Endodermal cell (in vitro differentiated cells): Measurements from ENCODE around the gene CLSTN2. TPM values are rescaled to one million over a fixed set of nuclear protein-coding genes. Genes with fewer than 3 reads are reported as not detected.

ENCODE experiments used
- DNase-seq: peaks from one replicate; pipeline ENCODE4 v3.0.0-alpha.2; 2017
- H3K27ac ChIP-seq: 2 replicates; pipeline ENCODE4 v1.5.1; 2013; ENCODE audit warnings: mild to moderate bottlenecking, low read depth, low read length, moderate library complexity
- H3K27me3 ChIP-seq: 2 replicates; pipeline ENCODE4 v1.6.1; 2013; ENCODE audit warnings: mild to moderate bottlenecking, low read length, moderate library complexity; ENCODE audit not compliant: insufficient read depth, control insufficient read depth, poor library complexity, severe bottlenecking
- H3K36me3 ChIP-seq: 2 replicates; pipeline ENCODE4 v1.7.0; 2013; ENCODE audit warnings: mild to moderate bottlenecking, low read length, moderate library complexity; ENCODE audit not compliant: control insufficient read depth, insufficient read depth
- H3K4me1 ChIP-seq: one replicate; pipeline ENCODE4 v1.7.0; 2013; ENCODE audit warnings: low read length; ENCODE audit not compliant: control insufficient read depth, insufficient read depth
- H3K4me3 ChIP-seq: 2 replicates; pipeline ENCODE4 v1.5.1; 2013; ENCODE audit warnings: mild to moderate bottlenecking, low read length, moderate library complexity
- H3K9ac ChIP-seq: 2 replicates; pipeline ENCODE4 v1.6.1; 2013; ENCODE audit warnings: mild to moderate bottlenecking, low read length, moderate library complexity; ENCODE audit not compliant: poor library complexity, severe bottlenecking; ENCODE audit errors: extremely low read depth
- H3K9me3 ChIP-seq: 2 replicates; pipeline ENCODE4 v1.6.1; 2013; ENCODE audit warnings: mild to moderate bottlenecking, low read length, moderate library complexity; ENCODE audit not compliant: control insufficient read depth
- H3K27ac Mint-ChIP-seq: 2 replicates; pipeline ENCODE4 v1.8.0; 2020; ENCODE audit warnings: mixed read lengths
- H3K27me3 Mint-ChIP-seq: 2 replicates; pipeline ENCODE4 v1.8.0; 2021; ENCODE audit warnings: mild to moderate bottlenecking, mixed read lengths; ENCODE audit not compliant: insufficient read depth
- H3K36me3 Mint-ChIP-seq: 2 replicates; pipeline ENCODE4 v1.8.0; 2020; ENCODE audit warnings: low read depth, mixed read lengths
- H3K4me1 Mint-ChIP-seq: 2 replicates; pipeline ENCODE4 v1.8.0; 2020; ENCODE audit warnings: mixed read lengths
- H3K4me3 Mint-ChIP-seq: 2 replicates; pipeline ENCODE4 v1.8.0; 2020; ENCODE audit warnings: mild to moderate bottlenecking, moderate library complexity, mixed read lengths
- H3K9me3 Mint-ChIP-seq: 2 replicates; pipeline ENCODE4 v1.8.0; 2020; ENCODE audit warnings: mild to moderate bottlenecking, mixed read lengths
- WGBS, 2 experiments: methylation state at CpG; one replicate each; pipeline versions ENCODE4 v1.1.5 to v1.1.7; 2013; ENCODE audit warnings: missing lambda C conversion rate in 2 of 2, mixed read lengths in 1 of 2; ENCODE audit not compliant: insufficient coverage in 1 of 2, insufficient read length in 1 of 2; 5-methylcytosine and 5-hydroxymethylcytosine counted together
- total RNA-seq, 2 donors: library from RNA; stranded (reverse); fragmentation: NEBNext Ultra II Directional in 1 of 2; extraction: Animal tissue kit (Norgen Biotek cat#: 25700) in 1 of 2; gene quantifications; 2 replicates in 1 of 2; 3 replicates in 1 of 2; pipeline ENCODE4 v1.2.1, GENCODE V29; 2021
- TF ChIP-seq, protein P1 (sequence below): fragments of 200-600 bp; sonication (generic); conservative IDR thresholded peaks from 2 replicates; pipeline ENCODE4 v1.5.0; 2021; ENCODE audit warnings: antibody characterized with exemption, mild to moderate bottlenecking

CLSTN2 gene
- total RNA-seq, 2 donors from 2014 or later, result 0.13 to 0.42 TPM

DNA sequence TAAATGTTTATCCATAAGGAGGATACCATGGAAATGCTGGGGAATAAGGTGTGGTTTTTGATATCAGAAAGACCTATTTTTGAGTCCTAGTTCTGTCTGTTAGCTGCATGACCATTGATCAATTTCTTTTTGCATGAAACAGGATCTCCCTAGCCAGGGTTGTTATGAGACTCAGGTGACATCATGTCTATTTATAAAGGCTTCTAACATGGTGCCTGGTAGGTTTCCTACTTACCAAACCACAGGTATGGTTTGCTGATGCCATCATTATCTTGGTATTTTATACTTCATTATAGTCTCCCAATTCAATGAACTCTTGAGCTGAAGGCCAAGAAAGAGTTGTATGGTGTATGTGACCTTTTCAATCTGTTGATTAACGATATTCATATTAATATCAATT, 144.0 kb downstream of the CLSTN2 start:
- peaks cover 46% of the 10 kb centered on the region for H3K27me3 ChIP-seq
- DNase-seq, result no peak
- WGBS, 2 experiments, result 83% methylated on average over 1 of the region's 1 CpG; no CpG with 5 or more reads in 1 of the 2 experiments
- H3K36me3 Mint-ChIP-seq, result no peaks in the 10 kb centered on the region
- no peaks in the 10 kb centered on the region for H3K36me3 ChIP-seq
- H3K4me3 Mint-ChIP-seq, result no peak overlapping the region
- H3K4me1 ChIP-seq, result no peaks in the 10 kb centered on the region
- no peaks in the 10 kb centered on the region for H3K9me3 ChIP-seq
- H3K4me1 Mint-ChIP-seq, result peaks cover 8% of the 10 kb centered on the region
- no peak overlapping the region for H3K27ac ChIP-seq
- peaks cover 68% of the 10 kb centered on the region for H3K27me3 Mint-ChIP-seq
- TF ChIP-seq, protein P1, sequence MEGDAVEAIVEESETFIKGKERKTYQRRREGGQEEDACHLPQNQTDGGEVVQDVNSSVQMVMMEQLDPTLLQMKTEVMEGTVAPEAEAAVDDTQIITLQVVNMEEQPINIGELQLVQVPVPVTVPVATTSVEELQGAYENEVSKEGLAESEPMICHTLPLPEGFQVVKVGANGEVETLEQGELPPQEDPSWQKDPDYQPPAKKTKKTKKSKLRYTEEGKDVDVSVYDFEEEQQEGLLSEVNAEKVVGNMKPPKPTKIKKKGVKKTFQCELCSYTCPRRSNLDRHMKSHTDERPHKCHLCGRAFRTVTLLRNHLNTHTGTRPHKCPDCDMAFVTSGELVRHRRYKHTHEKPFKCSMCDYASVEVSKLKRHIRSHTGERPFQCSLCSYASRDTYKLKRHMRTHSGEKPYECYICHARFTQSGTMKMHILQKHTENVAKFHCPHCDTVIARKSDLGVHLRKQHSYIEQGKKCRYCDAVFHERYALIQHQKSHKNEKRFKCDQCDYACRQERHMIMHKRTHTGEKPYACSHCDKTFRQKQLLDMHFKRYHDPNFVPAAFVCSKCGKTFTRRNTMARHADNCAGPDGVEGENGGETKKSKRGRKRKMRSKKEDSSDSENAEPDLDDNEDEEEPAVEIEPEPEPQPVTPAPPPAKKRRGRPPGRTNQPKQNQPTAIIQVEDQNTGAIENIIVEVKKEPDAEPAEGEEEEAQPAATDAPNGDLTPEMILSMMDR, result no peak
- no peak overlapping the region for H3K4me3 ChIP-seq
- H3K9ac ChIP-seq, result no peak overlapping the region
- H3K27ac Mint-ChIP-seq, result no peak overlapping the region
- H3K9me3 Mint-ChIP-seq, result no peaks in the 10 kb centered on the region

DNA sequence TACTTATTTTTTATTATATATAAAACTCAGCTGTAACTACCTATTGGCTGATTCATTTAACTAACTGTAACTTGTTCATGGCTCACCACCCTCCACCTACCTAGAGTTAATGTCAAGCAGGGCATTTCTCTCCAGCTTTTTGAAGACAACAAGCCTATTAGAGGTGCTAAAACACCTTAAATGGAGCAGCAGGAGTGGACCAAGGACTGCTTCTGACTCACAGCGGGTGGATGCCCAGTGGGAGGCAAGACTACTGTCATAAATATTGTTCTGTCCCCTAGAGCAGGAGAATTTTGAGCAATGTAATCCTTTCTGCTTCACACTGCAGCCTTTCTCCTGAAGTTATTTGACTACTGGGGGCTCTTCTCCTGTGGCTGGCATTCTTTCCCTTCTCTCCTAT, 146.9 kb downstream of the CLSTN2 start:
- H3K4me3 Mint-ChIP-seq, result no peak overlapping the region
- peak; percentile 63 for DNase-seq

DNA sequence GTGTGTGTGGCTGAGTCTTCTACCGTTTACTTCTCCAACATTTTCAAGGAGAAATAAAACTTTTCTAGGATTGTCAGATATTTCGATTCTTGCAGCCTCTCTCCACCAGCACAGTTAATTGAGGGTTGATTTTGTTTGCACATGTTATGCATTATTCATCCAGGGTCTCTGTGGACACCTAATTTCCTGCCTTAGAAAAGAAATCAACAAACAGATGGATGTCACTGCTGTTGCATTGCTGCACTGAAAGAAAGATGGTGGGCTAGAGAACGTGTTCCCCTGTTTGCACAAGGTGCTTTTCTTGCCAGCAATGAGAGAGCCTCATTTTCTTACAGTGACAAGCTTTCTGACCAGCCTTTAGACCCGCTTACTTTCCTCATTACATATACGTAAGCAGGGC, 150.0 kb downstream of the CLSTN2 start:
- TF ChIP-seq, protein P1, result no peak
- no peak for DNase-seq
- 87 to 91% methylated on average over 4 to 5 of the region's 5 CpGs for WGBS, 2 experiments
- Mint-ChIP-seq H3K4me1 (peaks cover 8% of the 10 kb centered on the region), H3K27ac (no peak overlapping the region), H3K4me3 (no peak overlapping the region), H3K27me3 (peaks cover 43% of the 10 kb centered on the region), H3K9me3 (peaks cover 26% of the 10 kb centered on the region), H3K36me3 (no peaks in the 10 kb centered on the region)
- Histone ChIP-seq H3K36me3 (no peaks in the 10 kb centered on the region), H3K9ac (no peak overlapping the region), H3K27ac (no peak overlapping the region), H3K9me3 (peaks cover 19% of the 10 kb centered on the region), H3K4me1 (no peaks in the 10 kb centered on the region), H3K27me3 (peaks cover 8% of the 10 kb centered on the region), H3K4me3 (no peak overlapping the region)

More for the DNA sequence above, 146.9 kb downstream of the CLSTN2 start:
- no peak overlapping the region for H3K4me3 ChIP-seq
- H3K27ac ChIP-seq, result no peak overlapping the region
- Mint-ChIP-seq H3K27me3 (peaks cover 58% of the 10 kb centered on the region), H3K36me3 (no peaks in the 10 kb centered on the region), H3K27ac (no peak overlapping the region), H3K4me1 (peaks cover 8% of the 10 kb centered on the region), H3K9me3 (peaks cover 2% of the 10 kb centered on the region)
- peaks cover 18% of the 10 kb centered on the region for H3K27me3 ChIP-seq
- H3K4me1 ChIP-seq, result no peaks in the 10 kb centered on the region
- WGBS, 2 experiments, result 11 to 79% methylated on average over 1 of the region's 1 CpG
- TF ChIP-seq, protein P1, result no peak
- H3K9me3 ChIP-seq, result no peaks in the 10 kb centered on the region
- H3K9ac ChIP-seq, result no peak overlapping the region
- H3K36me3 ChIP-seq, result no peaks in the 10 kb centered on the region
